Epithelial cell of proximal tubule (primary cell): ENCODE measurements around the gene AP5Z1. TPM values are rescaled to one million over a fixed set of nuclear protein-coding genes. Genes with fewer than 3 reads are reported as not detected.
A peak's percentile ranks its signal among the peaks of the same experiment; 100 is the strongest.

Experiments
- DNase-seq: peaks from one replicate; pipeline ENCODE4 v3.0.0-alpha.2; 2011; ENCODE audit warnings: low read depth
- H3K4me3 ChIP-seq: 2 replicates; pipeline ENCODE4 v1.5.1; 2011; ENCODE audit warnings: low read depth, mild to moderate bottlenecking, low read length
- CTCF ChIP-seq: conservative IDR thresholded peaks from 2 replicates; pipeline ENCODE4 v1.5.1; 2012; ENCODE audit warnings: low read depth, mild to moderate bottlenecking, low read length
- total RNA-seq: library from RNA; depleted of rRNA; stranded (reverse); fragments of >200 nt; gene quantifications from 2 replicates; pipeline ENCODE4 v1.2.3, GENCODE V29; 2015

AP5Z1 gene
- total RNA-seq, 1 donor from 2014 or later: 21.4 TPM

- no peak for DNase-seq
- no peak overlapping the region for H3K4me3 ChIP-seq
- no peak for TF ChIP-seq CTCF
Observed at GRCh38 chr7:4730971-4731370, 44.5 kb upstream of the AP5Z1 start.

GRCh38 chr7:4731803-4732202 is 43.6 kb upstream of the AP5Z1 start:
- DNase-seq: no peak
- no peak overlapping the region for H3K4me3 ChIP-seq
- TF ChIP-seq CTCF: no peak

- no peak overlapping the region for H3K4me3 ChIP-seq
- TF ChIP-seq CTCF: no peak
- DNase-seq: no peak
Observed at GRCh38 chr7:4733936-4734528, 41.4 kb upstream of the AP5Z1 start.

GRCh38 chr7:4734587-4735345 is 40.7 kb upstream of the AP5Z1 start:
- DNase-seq: no peak
- no peak overlapping the region for H3K4me3 ChIP-seq
- no peak for TF ChIP-seq CTCF

- no peak for TF ChIP-seq CTCF
- H3K4me3 ChIP-seq: no peak overlapping the region
- no peak for DNase-seq
Observed at GRCh38 chr7:4737300-4737699, 38.1 kb upstream of the AP5Z1 start.

- peak; percentile 56 for DNase-seq
- peak; percentile 24 for TF ChIP-seq CTCF
- H3K4me3 ChIP-seq: peak overlapping the region; percentile 31
Observed at GRCh38 chr7:4738711-4739527, 36.5 kb upstream of the AP5Z1 start.
